ENCODE measurements around the gene HMCN2.

HMCN2 gene

DNA sequence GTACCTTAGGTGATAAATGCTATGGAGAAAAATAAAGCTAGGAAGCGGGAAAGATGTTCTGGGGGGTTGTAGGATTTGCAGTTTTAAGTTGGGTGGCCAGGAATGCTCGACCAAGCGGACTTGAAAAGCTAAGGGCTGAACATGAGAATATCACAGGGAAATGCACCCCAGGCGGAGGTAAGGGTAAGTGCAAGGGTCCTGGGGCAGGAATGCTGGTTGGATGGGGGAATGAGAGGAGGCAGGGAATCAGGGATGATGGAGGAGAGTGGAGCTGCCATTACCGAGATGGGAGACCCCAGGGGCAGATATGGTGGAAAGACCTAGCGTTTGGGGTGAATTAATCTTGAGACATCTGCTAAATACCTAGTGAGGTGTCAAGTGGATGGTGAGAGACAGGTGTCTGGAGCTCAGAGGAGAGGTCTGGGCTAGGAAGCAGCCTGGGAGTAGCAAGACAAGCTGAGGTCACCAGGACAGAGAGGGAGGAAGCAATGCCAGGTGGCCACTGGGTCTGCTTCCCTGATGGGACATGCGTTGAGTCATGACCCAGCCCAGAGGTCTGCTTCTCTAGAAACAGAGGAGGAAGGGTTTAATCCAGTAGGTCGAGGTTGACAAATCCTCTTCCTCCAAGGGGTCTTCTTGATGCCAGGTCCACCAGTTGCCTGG is 101.5 kb downstream of the HMCN2 start:
- DNase-seq (ENCODE audit: low read depth): no peak

DNA sequence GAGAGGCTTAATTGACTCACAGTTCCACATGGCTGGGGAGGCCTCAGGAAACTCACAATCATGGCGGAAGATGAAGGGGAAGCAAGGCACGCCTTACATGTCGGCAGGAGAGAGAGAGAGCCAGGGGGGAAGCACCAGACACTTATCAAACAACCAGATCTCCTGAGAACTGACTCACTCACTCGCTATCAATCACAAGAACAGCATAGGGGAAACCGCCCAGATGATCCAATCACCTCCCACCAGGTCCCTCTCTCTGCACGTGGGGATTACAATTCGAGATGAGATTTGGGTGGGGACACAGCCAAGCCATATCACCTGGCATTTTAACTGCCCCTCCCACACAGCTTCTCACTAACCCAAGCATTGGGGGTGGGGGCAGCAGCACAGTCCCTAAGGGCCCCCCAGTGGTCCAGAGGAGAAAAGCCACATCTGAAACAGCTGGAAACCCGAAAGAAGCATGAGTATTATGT is 103.1 kb downstream of the HMCN2 start:
- no peak for DNase-seq (ENCODE audit: low read depth)

DNA sequence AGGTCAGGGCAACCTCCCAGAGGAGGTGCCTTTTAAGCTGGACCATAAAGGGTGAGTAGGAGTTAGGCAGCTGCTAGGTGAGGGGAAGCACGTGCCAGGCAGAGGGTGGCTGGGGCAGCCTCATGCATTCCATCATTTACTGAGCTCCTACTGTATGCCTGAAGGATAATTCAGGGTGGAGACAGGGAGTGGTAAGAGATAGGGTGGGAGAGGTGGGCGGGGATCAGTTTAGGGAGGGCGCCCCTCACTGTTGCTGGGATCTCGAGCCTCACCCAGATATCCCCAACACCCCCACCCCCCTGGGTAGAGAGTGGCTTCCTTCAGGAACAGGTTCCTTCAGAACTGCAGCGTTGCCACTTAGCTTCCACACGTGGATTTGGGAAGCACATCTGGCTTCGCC is 104.7 kb downstream of the HMCN2 start:
- no peak for DNase-seq (ENCODE audit: low read depth)

DNA sequence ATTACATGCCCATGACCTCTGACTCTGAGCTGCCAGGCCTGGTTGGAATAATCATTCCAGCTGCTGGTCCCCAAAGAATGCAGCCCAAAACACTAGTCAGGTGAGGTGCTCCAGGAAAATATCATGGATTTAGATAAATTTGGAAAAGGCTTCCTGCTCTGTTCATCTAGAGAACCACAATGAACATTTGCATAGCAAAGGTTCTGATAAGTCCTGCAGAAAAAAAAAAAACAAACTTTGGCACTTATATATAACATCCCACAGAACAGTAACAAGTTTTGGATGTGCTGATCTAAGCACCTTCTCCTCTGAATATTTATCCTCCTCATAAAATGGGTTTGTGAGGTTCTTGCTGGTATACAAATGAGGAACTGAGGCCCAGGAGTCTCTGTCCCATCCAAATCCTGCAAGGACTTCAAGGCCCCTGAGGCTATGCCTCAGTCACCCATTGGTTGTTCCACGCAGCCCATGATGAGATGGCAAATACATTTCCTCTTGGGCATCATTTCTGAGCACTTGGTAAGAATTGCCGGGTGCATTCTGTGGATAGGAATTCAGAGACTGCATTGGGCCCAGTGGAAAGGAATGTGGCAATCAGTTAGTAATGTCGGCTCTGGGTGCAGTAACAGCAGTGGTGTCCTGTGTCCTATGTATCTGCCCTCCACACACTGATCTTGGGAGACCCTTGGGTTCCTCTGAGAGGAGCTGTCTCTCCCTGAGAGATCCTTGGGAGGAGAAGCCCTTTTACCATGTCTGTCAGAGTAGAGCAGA is 105.8 kb downstream of the HMCN2 start:
- no peak for DNase-seq (ENCODE audit: low read depth)

DNA sequence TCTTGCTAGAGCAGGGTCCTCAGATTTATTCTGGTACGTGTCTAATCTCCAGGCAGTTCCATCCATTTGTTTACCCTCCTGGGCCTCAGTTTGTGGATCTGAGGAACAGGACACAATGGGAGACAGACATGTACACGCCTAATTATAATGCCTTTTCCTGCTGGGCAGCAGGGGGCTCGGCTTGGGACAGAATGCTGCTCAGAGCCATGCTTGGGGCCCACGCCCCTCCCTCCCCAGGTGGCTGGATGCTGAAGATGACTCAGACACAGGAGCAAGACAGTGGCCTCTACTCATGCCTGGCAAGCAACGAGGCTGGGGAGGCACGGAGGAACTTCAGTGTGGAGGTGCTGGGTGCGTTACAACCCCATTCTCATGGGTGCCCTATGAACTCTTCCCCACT is 106.5 kb downstream of the HMCN2 start:
- DNase-seq (ENCODE audit: low read depth): no peak

DNA sequence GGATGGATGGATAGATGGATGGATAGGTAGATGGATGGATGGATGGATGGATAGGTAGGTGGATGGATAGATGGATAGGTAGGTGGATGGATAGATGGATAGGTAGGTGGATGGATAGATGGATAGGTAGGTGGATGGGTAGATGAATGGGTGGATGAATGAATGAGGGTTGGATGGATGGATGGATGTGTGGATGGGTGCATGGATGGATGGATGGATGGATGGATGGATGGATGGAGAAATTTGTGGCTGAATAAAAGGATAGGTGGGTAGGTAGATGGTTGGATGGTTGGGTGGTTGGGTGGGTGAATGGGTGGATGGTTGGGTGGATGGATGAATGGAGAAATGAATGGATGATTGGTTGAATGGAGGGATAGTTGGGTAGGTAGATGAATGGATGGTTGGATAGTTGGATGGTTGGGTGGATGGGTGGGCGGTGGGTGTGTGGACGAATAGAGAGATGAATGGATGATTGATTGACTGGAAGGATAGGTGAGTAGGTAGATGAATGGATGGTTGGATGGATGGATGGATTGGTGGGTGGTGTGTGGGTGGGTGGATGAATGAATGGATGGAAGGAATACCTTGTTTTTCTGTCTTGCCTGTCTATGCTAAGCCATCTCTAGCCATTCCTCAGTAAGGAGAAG is 108.2 kb downstream of the HMCN2 start:
- DNase-seq (ENCODE audit: low read depth): no peak

DNA sequence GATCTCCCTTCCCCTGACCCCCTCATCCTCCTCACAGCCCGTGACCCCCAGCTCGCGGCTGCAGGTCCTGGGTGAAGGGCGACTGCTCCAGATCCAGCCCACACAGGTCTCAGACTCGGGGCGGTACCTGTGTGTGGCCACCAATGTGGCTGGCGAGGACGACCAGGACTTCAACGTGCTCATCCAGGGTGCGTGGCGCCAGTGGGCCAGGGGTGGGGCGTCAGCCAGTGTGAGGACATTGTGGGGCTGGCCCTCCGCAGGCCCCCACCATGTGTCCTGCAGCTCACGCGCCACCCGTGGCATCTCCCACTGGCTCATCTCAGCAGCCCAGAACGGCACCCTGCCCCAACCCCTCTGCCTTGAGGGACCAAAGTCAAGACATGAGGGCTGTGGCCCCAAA is 112.1 kb downstream of the HMCN2 start:
- no peak for DNase-seq (ENCODE audit: low read depth)

DNA sequence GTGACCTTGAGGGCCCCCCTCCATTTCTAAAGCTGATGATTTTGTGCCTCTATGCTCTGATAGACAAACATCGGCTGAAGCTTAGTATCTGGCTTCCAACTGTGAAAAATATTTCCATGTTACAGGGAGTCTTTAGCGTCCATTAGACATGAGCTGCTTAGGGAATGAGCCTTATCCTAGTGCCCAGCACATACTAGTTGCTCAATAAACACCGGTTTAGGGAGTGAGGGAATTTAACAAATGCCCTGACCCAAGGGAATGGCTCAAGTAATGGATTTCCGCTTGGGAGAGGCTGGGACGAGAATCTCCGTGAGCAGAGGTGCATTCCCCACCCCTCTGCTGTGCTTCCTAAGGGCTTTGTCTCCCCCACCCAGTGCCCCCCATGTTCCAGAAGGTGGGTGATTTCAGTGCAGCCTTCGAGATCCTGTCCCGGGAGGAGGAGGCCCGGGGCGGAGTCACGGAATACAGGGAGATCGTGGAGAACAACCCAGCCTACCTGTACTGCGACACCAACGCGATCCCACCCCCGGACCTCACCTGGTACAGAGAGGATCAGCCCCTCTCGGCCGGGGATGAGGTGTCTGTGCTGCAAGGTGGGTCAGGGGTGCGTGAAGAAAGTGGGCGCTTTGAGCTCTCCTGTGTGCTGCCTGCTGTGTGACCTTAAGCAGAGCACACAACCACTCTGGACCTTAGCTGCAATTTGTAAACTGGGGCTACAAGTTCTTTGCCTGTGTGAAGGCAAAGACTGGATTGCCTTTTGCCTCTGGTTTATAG is 113.5 kb downstream of the HMCN2 start:
- no peak for DNase-seq (ENCODE audit: low read depth)

DNA sequence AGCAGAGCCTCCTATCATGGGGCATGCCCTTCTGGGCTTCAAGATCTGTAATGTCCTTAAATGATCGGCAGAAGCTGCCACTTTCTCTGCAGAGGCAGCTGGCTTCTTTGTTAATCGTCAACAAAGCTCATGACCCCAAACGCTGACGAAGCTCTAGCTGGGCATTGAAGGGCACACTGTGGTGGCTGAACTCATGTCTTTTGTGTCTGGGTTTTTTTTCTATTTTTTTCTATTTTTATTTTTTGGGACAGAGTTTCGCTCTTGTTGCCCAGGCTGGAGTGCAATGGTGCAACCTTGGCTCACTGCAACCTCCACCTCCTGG is 114.0 kb downstream of the HMCN2 start:
- no peak for DNase-seq (ENCODE audit: low read depth)

DNA sequence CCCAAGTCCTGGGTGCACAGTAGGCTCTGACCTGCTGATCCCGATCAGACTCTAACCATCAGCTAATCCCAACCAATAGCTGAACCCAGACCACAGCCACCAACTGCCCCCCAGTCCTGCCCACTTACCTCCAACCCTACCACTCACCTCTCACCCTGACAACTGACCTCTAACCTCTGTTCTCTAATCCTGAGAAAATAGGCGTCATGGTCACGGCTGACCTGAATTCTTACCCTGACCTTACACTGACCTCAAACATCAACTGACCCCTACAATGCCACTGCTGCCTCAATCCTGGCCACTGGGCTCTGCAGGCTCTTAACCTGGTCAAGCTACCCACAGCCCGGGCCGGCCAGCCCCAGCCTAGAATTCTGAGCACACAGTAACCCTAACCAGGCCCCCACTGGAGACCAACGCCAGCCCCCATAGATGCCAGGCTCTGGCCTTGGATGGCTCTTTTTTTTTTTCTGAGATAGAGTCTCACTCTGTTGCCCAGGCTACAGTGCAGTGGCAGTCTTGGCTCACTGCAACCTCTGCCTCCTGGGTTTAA is 115.4 kb downstream of the HMCN2 start:
- DNase-seq (ENCODE audit: low read depth): no peak

DNA sequence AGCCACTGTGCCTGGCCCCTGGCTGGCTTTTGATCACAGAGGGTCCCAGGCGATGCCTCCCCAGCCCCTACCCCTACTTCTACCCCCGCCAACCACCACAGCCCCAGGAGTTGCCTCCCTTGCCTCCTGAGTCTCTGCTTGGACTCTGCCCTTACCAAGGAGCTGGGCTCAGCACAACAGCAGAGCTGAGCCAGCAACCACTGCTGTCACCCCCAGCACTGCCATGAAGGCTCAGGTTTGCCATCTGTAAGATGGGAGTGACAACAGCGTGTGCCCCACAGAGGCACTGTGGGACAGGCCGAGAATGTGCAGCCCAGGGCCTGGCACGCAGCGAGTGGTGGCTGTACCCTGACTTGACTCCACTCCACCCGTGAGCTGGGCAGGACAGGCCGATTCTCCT is 116.1 kb downstream of the HMCN2 start:
- DNase-seq (ENCODE audit: low read depth): no peak

DNA sequence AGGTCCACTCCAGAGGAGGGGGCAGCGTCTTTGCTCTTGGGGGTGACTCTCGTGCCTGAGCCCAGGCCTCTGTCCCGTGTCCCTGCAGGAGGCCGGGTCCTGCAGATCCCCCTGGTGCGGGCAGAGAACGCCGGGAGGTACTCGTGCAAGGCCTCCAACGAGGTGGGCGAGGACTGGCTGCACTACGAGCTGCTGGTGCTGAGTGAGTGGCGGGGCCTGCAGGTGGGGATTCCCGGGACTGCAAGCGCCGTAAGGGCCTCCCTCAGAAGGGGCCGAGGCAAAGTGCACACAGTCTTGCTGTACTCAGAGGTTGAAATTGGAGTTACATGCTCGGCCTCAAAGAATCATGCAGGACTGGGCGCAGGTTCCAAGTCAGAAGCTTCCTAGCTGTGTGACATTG is 116.5 kb downstream of the HMCN2 start:
- no peak for DNase-seq (ENCODE audit: low read depth)

DNA sequence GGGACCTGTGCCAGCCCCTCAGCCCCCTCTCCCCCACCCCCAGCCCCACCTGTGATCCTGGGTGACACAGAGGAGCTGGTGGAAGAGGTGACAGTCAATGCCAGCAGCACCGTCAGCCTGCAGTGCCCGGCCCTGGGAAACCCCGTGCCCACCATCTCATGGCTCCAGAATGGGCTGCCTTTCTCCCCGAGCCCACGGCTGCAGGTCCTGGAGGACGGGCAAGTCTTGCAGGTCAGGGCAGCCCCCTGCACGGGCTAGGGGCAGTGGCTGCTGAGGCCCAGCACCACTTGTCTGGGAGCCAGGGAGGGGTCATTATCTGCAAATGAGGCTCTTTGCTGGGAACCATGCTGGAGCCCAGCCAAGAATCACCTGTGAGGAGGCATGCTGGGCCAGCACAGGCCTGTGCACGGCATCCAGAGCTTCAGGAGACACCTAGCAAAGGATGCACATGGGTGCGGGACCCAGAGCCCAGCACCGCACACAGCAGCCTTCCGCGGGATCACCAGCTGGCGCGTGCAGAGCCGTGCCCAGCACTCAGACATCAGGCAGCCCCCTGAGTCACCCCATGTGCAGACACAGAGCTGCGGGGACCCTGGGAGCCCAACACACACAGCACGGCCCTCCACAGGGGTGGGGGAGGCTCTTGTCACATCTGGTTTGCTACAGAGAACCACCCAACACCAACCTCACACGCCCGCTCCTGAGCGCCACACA is 117.2 kb downstream of the HMCN2 start:
- no peak for DNase-seq (ENCODE audit: low read depth)

DNA sequence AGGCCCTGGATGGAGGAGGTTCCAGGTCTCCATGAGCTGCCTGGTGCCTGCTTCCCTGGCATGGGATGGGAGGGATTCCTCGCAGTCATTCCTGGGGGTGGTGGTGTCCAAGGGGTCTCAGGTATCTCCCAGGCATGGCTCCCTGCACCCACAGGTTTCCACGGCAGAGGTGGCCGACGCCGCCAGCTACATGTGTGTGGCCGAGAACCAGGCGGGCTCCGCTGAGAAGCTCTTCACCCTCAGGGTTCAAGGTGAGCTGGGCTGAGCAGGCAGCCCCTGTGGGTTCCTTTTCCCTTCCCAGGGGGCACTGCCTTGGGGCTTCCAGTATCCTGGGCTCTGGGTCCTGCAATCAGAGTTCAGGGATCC is 117.8 kb downstream of the HMCN2 start:
- no peak for DNase-seq (ENCODE audit: low read depth)

DNA sequence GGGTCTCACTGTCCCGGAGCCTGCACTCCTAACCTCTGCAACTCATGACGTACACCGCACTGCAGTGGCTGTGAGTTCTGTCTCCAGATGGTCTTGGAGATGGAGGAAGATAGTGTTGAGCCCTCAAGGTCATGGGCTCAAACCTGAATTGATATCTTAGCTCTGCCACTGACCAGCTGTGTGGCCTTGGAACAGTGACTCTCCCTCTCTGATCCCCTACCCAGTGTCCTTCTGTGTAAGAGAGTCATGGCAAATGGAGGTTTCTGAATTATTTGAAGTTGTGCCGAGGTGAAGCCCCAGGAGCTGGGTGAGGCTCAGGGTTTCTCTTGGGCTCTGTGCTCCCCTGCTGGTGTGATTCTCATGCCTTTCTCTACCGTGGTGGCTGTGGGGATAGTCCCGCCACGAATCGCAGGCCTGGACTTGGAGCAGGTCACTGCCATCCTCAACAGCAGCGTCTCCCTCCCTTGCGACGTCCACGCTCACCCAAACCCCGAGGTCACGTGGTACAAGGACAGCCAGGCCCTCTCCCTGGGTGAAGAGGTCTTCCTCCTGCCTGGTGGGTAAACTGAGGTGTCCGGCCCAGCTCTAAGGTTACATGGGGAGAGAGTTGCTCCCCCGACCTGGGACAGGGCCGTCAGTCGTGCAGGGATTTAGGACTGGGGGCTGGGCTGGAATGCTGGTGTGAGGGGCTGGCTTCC is 118.6 kb downstream of the HMCN2 start:
- DNase-seq (ENCODE audit: low read depth): no peak

DNA sequence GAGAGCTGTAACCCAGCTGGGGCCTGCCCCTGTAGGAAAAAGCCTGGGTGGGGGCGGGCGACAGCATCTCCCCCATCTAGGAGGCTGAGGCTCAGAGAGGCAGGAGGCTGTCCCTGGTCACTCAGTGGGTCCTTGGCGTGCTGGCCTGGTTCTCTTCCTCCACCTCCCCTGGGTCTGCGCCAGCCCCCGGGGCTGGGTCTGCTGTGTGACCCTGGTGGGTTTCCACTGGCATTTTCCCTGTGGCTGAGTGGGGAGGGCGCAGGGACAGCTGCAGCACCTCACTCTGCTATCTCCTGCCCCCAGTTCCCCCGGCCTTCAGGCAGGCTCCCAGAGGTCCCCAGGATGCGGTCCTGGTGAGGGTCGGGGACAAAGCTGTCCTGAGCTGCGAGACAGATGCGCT is 119.7 kb downstream of the HMCN2 start:
- no peak for DNase-seq (ENCODE audit: low read depth)

DNA sequence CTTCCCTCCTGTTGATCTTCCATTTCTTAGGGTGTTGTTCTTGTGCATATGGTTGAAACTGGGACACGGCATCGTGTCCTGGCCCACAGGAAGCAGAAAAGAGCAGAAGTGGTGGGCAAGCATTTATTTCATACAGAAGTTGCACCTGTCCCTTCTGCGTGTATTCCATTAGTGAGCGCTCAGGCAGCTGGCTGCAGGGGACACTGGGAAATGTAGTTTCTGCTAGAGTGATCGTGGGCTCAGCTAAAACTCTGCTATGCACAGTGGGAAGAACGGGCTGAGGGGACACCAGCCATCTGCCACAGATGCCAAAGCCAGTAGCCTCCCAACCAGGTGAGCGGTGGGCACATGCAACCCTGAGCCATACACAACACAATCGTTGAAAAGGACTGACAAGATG is 121.8 kb downstream of the HMCN2 start:
- DNase-seq (ENCODE audit: low read depth): no peak

DNA sequence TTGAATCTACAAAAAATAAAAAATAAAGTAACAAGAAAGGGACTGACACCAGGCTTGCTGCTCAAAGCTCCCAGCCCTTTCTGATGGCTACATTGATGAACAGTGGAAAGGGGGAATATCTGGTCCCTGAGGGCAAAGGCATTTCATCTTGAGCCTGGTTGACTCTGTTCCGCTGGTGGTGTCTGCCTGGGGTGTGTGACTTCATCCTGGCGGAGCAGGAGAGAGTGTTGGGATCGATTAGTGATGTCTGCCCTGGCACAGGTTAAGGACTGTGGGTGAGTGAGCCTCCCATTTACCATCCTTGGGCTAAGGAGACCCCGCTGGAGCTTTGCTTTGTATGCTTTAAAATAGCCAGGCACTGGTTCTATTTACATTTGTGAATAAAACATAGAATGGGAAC is 122.3 kb downstream of the HMCN2 start:
- DNase-seq (ENCODE audit: low read depth): no peak

DNA sequence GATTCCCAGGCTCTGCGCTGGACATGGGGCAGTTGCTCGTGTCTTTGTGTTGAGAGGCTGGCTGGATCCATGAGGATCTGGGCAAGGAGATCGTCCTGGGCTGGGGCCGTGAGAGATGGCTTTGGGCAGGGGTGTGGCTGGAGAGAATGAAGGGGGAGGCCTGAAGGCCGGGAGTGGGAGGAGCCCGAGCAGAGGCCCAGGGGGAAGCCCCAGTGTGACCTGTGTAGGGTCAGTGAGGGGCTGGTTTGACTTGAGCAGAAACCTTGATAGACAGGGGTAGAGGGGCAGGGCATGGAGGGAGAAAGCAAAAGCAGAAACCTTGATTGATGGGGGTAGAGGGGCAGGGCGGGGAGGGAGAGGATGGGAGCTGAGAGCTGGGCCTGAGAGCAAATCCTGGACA is 124.8 kb downstream of the HMCN2 start:
- no peak for DNase-seq (ENCODE audit: low read depth)

DNA sequence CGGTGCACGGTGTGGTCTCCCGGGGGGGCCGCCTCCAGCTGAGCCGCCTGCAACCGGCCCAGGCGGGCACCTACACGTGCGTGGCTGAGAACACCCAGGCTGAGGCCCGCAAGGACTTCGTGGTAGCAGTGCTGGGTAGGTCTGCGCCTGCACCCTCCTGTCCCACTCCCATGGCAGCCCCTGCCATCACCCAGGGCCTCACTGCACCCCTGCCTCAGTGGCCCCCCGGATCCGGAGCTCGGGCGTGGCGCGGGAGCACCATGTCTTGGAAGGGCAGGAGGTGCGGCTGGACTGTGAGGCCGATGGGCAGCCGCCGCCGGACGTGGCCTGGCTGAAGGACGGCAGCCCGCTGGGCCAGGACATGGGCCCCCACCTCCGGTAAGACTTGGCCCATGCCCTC is 125.4 kb downstream of the HMCN2 start:
- no peak for DNase-seq (ENCODE audit: low read depth)

DNA sequence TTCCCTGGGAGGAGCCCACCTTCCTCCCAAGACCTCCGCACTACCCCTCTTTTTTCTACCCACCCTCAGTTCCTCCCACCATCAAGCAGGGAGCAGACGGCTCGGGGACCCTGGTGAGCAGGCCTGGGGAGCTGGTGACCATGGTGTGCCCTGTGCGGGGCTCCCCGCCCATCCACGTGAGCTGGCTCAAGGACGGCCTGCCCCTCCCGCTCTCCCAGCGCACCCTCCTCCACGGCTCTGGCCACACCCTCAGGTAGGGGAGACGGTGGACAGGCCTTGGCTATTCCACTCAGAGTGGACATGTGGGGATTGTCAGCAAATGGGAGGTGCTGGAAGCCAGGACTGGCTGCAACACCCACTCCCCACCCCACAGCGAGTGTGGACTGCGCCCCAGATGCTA is 126.3 kb downstream of the HMCN2 start:
- no peak for DNase-seq (ENCODE audit: low read depth)
